ENCODE results near the gene PPP1R14B.

DNA sequence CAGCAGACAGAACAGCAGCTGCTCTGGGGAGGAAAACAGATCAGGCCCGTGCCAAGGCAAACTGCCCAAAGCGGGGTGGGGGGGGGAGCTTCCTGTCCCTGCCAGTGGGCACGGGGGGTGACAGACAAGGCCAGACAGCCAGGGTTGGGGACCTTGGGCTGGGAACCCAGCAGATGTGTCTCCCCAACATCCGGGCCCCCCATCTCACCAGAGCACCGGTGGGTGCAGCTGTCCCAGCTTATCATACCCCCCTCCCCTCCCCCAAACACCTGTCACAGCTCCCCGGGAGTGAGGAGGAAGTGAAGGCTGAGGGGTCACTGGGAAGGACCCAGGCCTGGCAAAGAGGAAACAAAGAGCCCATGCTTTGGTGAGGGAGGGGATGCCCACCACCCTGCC, 1.3 kb downstream of the PPP1R14B start:
- TF ChIP-seq, protein P1, sequence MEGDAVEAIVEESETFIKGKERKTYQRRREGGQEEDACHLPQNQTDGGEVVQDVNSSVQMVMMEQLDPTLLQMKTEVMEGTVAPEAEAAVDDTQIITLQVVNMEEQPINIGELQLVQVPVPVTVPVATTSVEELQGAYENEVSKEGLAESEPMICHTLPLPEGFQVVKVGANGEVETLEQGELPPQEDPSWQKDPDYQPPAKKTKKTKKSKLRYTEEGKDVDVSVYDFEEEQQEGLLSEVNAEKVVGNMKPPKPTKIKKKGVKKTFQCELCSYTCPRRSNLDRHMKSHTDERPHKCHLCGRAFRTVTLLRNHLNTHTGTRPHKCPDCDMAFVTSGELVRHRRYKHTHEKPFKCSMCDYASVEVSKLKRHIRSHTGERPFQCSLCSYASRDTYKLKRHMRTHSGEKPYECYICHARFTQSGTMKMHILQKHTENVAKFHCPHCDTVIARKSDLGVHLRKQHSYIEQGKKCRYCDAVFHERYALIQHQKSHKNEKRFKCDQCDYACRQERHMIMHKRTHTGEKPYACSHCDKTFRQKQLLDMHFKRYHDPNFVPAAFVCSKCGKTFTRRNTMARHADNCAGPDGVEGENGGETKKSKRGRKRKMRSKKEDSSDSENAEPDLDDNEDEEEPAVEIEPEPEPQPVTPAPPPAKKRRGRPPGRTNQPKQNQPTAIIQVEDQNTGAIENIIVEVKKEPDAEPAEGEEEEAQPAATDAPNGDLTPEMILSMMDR (IDR thresholded peaks at IDR 0.05 in 4 of 5, conservative IDR thresholded peaks at IDR 0.05 in 1 of 5), result no peak
- TF ChIP-seq POLR2A (IDR thresholded peaks at IDR 0.05), result no peak

Measured in gastrocnemius medialis (tissue), 4 donors.